HepG2 (cell line): ENCODE data around the gene SLC27A2. TPM values are rescaled to one million over a fixed set of nuclear protein-coding genes. Genes with fewer than 3 reads are reported as not detected.

ENCODE experiments used
- ATAC-seq: fragments of 200-7000 bp; cut with Tn5 transposase; 3 replicates; pipeline ENCODE4 v1.9.1; 2020; ENCODE audit warnings: mild to moderate bottlenecking, moderate library complexity
- BruUV-seq: library from RNA; stranded (reverse); fragments of 400-500 nt; replicated peaks from 2 replicates; lab custom pipeline; 2021; lab: Mats Ljungman, UMichigan
- CTCF ChIA-PET: fragments of 300-600 bp; formaldehyde crosslinking; extraction: SDS; loops from one replicate; lab custom pipeline; 2021; ENCODE audit warnings: low total read pairs, inconsistent platforms, low intra/inter-chr PET ratio; lab: Yijun Ruan, JAX
- POLR2A ChIA-PET: fragments of 350-600 bp; sonication (Branson Sonifier 250); formaldehyde crosslinking; loops from one replicate; lab custom pipeline; 2020; ENCODE audit warnings: antibody characterized with exemption, inconsistent platforms; lab: Yijun Ruan, JAX
- DNase-seq: peaks from one replicate; pipeline ENCODE4 v3.0.0-alpha.2; 2015; ENCODE audit warnings: low spot score
- FAIRE-seq: peaks from 3 replicates; lab custom pipeline; 2011; peaks lifted over from hg19 to GRCh38; lab: Jason Lieb, UNC
- H2AFZ ChIP-seq: one replicate; pipeline ENCODE4 v1.6.1; 2011; ENCODE audit warnings: low read length, inconsistent platforms
- H3K27ac ChIP-seq: fragments of 300-600 bp; 3 replicates; pipeline ENCODE4 v1.8.0; 2011; ENCODE audit warnings: mixed run types, mild to moderate bottlenecking, mixed read lengths, low read length, inconsistent platforms; ENCODE audit not compliant: insufficient read depth; ENCODE audit errors: extremely low read length
- H3K27me3 ChIP-seq, 2 experiments: fragments of 200-600 bp in 1 of 2; 2 replicates in 1 of 2; 3 replicates in 1 of 2; pipeline versions ENCODE4 v1.6.0 to v1.8.0; 2011; ENCODE audit warnings: low read length in 2 of 2, mild to moderate bottlenecking in 2 of 2, moderate library complexity in 2 of 2, inconsistent platforms in 1 of 2; ENCODE audit not compliant: insufficient read depth in 2 of 2, control insufficient read depth in 1 of 2
- H3K36me3 ChIP-seq, 2 experiments: fragments of 200-600 bp in 1 of 2; replicated peaks in 1 of 2; 2 replicates in 1 of 2; 3 replicates in 1 of 2; pipeline versions ENCODE4 v1.5.1 to v1.8.0; 2011; ENCODE audit warnings: low read length in 2 of 2, inconsistent platforms in 1 of 2; ENCODE audit not compliant: insufficient read depth in 2 of 2, control insufficient read depth in 1 of 2
- H3K4me1 ChIP-seq: 2 replicates; pipeline ENCODE4 v1.5.1; 2012; ENCODE audit warnings: low read length, inconsistent platforms; ENCODE audit not compliant: insufficient read depth
- H3K4me2 ChIP-seq: 2 replicates; pipeline ENCODE4 v1.6.0; 2011; ENCODE audit warnings: low read depth, low read length, inconsistent platforms
- H3K4me3 ChIP-seq, 3 experiments: fragments of 200-600 bp in 1 of 3; sonication (generic), shearing (Covaris generic) in 1 of 3; replicated peaks in 1 of 3; 2 replicates each; pipeline ENCODE4 v1.5.1; 2011 to 2016; ENCODE audit warnings: low read length in 3 of 3, inconsistent platforms in 2 of 3, low read depth in 2 of 3, mild to moderate bottlenecking in 2 of 3, control low read depth in 1 of 3, mixed read lengths in 1 of 3; ENCODE audit not compliant: insufficient read depth in 1 of 3
- H3K79me2 ChIP-seq: one replicate; pipeline ENCODE4 v1.6.1; 2011; ENCODE audit warnings: low read length, inconsistent platforms; ENCODE audit not compliant: insufficient read depth
- H3K9ac ChIP-seq: 2 replicates; pipeline ENCODE4 v1.6.0; 2011; ENCODE audit warnings: mild to moderate bottlenecking, low read depth, low read length, inconsistent platforms; ENCODE audit not compliant: insufficient read depth
- H3K9me3 ChIP-seq: 2 replicates; pipeline ENCODE4 v1.5.1; 2012; ENCODE audit warnings: mild to moderate bottlenecking, low read length
- H4K20me1 ChIP-seq: 2 replicates; pipeline ENCODE4 v1.6.0; 2011; ENCODE audit warnings: inconsistent platforms, mild to moderate bottlenecking, low read length, moderate library complexity; ENCODE audit not compliant: insufficient read depth
- HNRNPL ChIP-seq: fragments of 200-400 bp; formaldehyde crosslinking; IDR thresholded peaks from 2 replicates; pipeline ENCODE4 v1.6.1; 2017; ENCODE audit warnings: mild to moderate bottlenecking, low read depth, low read length
- JUN ChIP-seq: sonication (generic); formaldehyde crosslinking; IDR thresholded peaks from 2 replicates; pipeline ENCODE4 v1.4.0; 2020; ENCODE audit warnings: mild to moderate bottlenecking, missing genetic modification reagents
- MEIS1 ChIP-seq: sonication (generic); formaldehyde crosslinking; IDR thresholded peaks from 2 replicates; pipeline ENCODE4 v1.9.0; 2021; ENCODE audit warnings: mild to moderate bottlenecking, missing genetic modification reagents, moderate library complexity, borderline replicate concordance
- SRSF9 ChIP-seq: fragments of 200-400 bp; formaldehyde crosslinking; IDR thresholded peaks from 2 replicates; pipeline ENCODE4 v1.6.1; 2018; ENCODE audit warnings: borderline replicate concordance, mild to moderate bottlenecking, low read depth, low read length; ENCODE audit not compliant: insufficient read depth, poor library complexity, severe bottlenecking
- ZNF20 ChIP-seq: sonication (generic); formaldehyde crosslinking; IDR thresholded peaks from 2 replicates; pipeline ENCODE4 v1.4.0; 2020; ENCODE audit warnings: mild to moderate bottlenecking, moderate library complexity, missing genetic modification reagents
- ZNF337 ChIP-seq: sonication (generic); formaldehyde crosslinking; IDR thresholded peaks from 2 replicates; pipeline ENCODE4 v1.5.1; 2020; ENCODE audit warnings: missing genetic modification reagents, low read depth, mild to moderate bottlenecking, borderline replicate concordance
- WGBS: methylation state at CpG from one replicate; pipeline ENCODE4 v1.1.6; 2017; ENCODE audit warnings: low lambda C conversion rate; 5-methylcytosine and 5-hydroxymethylcytosine counted together
- in situ Hi-C: cut with HindIII; loops from 2 replicates; pipeline ENCODE4 v1.10.0; 2017; ENCODE audit warnings: low pct_unique_long_range_greater_than_20kb; ENCODE audit not compliant: extremely low pct_ligation_motif_present
- intact Hi-C: fragments of 100-400 bp; cut with micrococcal nuclease; formaldehyde crosslinking; loops from one replicate; pipeline ENCODE4 v1.10.0; 2022; ENCODE audit not compliant: unreplicated experiment
- polyA plus RNA-seq, 8 experiments: library from polyadenylated mRNA; depleted of rRNA in 3 of 8; stranded (reverse) in 7 of 8; unstranded in 1 of 8; fragments of >200 nt; fragmentation: Illumina TruSeq in 4 of 8; extraction: Trizol in 4 of 8; gene quantifications; 2 replicates each; pipeline versions ENCODE4 v1.2.1 to v1.2.3, GENCODE V29; 2011 to 2016; ENCODE audit warnings: low read depth in 4 of 8, missing spikeins in 1 of 8, mixed read lengths in 1 of 8; ENCODE audit not compliant: insufficient read depth in 1 of 8
- total RNA-seq, 5 experiments: library from RNA; depleted of rRNA; stranded (reverse); fragments of >200 nt; fragmentation: Illumina TruSeq; extraction: Trizol; gene quantifications; 2 replicates each; pipeline ENCODE4 v1.2.3, GENCODE V29; 2016; ENCODE audit warnings: low read depth in 1 of 5
- TF ChIP-seq, protein P1 (sequence below): sonication (generic); formaldehyde crosslinking; IDR thresholded peaks from 2 replicates; pipeline ENCODE4 v1.4.0; 2020; ENCODE audit warnings: missing genetic modification reagents, borderline replicate concordance

Gene SLC27A2
- total and polyA plus RNA-seq, 2 of the 13 experiments (the other 11 are each of a cell fraction or from before 2014, with no cell fraction given), result 14.6 to 23.4 TPM

DNA sequence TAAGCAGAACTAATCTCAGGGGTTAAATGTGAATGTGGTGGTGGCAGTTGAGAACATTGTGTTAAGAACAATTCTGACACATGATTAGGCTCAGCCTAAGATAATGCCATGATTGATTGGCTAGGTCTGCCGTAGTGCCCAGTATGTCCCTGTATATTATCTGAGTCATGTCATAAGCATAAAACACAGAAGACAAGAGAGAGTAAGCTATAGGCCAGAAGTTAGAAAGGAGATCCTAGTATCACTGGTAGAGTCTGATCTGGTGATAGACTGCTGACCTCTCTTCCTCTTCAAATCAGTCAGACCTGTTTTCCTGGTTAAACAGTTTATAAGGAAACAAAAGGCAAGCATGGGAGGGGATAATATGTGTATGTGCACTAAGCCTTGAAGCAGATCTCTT, 32.9 kb upstream of the SLC27A2 start:
- Histone ChIP-seq H3K4me3 (no peak overlapping the region), H3K9ac (no peak overlapping the region), H3K36me3 (no peaks in the 10 kb centered on the region), H4K20me1 (no peaks in the 10 kb centered on the region), H3K4me2 (no peak overlapping the region), H3K27ac (no peak overlapping the region), H3K4me1 (peaks cover 16% of the 10 kb centered on the region), H3K27me3 (no peaks in the 10 kb centered on the region), H3K79me2 (no peaks in the 10 kb centered on the region), H3K9me3 (no peaks in the 10 kb centered on the region), H2AFZ (no peak overlapping the region)
- in situ Hi-C loops (loop anchor here (5.0 to 10.0 kb wide), 2 partner anchors 168 to 1284 kb away; no protein-coding TSS in a partner anchor), intact Hi-C loops (loop anchor here (5.0 kb wide), 3 partner anchors 147 to 1287 kb away; no protein-coding TSS in a partner anchor)
- DNase-seq (no peak), ATAC-seq (no peak), FAIRE-seq (no peak)
- 6% methylated on average over 1 of the region's 1 CpG for WGBS
- CTCF ChIA-PET, result interaction anchor here (1.8 to 2.3 kb wide), 2 partner anchors 164 to 167 kb away, joined by 5 to 12 read pairs; no protein-coding TSS in a partner anchor
- TF ChIP-seq HNRNPL (no peak), MEIS1 (CRISPR knock-in tag) (no peak), ZNF337 (CRISPR knock-in tag) (no peak), SRSF9 (no peak), JUN (no peak), ZNF20 (CRISPR knock-in tag) (no peak)
- TF ChIP-seq, protein P1, sequence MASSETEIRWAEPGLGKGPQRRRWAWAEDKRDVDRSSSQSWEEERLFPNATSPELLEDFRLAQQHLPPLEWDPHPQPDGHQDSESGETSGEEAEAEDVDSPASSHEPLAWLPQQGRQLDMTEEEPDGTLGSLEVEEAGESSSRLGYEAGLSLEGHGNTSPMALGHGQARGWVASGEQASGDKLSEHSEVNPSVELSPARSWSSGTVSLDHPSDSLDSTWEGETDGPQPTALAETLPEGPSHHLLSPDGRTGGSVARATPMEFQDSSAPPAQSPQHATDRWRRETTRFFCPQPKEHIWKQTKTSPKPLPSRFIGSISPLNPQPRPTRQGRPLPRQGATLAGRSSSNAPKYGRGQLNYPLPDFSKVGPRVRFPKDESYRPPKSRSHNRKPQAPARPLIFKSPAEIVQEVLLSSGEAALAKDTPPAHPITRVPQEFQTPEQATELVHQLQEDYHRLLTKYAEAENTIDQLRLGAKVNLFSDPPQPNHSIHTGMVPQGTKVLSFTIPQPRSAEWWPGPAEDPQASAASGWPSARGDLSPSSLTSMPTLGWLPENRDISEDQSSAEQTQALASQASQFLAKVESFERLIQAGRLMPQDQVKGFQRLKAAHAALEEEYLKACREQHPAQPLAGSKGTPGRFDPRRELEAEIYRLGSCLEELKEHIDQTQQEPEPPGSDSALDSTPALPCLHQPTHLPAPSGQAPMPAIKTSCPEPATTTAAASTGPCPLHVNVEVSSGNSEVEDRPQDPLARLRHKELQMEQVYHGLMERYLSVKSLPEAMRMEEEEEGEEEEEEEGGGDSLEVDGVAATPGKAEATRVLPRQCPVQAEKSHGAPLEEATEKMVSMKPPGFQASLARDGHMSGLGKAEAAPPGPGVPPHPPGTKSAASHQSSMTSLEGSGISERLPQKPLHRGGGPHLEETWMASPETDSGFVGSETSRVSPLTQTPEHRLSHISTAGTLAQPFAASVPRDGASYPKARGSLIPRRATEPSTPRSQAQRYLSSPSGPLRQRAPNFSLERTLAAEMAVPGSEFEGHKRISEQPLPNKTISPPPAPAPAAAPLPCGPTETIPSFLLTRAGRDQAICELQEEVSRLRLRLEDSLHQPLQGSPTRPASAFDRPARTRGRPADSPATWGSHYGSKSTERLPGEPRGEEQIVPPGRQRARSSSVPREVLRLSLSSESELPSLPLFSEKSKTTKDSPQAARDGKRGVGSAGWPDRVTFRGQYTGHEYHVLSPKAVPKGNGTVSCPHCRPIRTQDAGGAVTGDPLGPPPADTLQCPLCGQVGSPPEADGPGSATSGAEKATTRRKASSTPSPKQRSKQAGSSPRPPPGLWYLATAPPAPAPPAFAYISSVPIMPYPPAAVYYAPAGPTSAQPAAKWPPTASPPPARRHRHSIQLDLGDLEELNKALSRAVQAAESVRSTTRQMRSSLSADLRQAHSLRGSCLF, result no peak
- POLR2A ChIA-PET, result no interaction called here
- no TSS peak for BruUV-seq
